ENCODE results near the gene ZNF624. TPM values are rescaled to one million over a fixed set of nuclear protein-coding genes. Genes with fewer than 3 reads are reported as not detected.

ZNF624 gene
- total and polyA plus RNA-seq, 4 donors: 0.26 to 2.4 (median 1.2) TPM

DNA sequence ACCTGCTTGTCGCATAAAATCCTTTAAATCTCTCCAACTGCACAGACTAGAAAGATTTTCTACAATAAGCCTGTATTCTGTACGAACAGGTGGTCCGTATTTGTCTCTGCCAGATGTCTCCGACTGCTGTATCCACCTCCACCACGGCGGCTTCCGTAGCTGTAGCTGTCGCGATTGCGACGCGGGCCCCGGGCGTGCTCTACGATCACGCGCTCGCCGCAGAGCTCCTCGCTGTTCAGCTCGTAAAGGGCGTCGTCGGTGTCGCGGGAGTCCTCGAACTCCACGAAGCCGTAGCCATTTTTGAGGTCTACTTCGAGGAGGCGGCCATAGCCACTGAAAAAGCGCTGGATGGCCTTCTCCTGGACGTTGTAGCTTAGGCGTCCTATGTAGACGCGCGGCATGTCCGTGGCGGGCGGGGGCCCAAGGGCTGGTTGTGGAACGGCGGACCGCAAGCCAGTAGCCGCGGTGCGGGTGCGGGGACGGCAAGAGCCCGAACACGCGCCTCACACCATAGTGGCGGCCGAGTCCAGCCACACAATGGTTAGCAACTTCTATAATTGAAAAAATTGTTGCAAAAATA lies 36.1 kb downstream of the ZNF624 start:
- Histone ChIP-seq H3K4me3 (ENCODE audit: low read depth in 1 of 3, low read length in 3 of 3) (peak overlapping the region in 2 of 3 donors; percentile 18 to 49), H3K9me3 (ENCODE audit: control insufficient read depth in 4 of 4, low read length in 3 of 4) (peaks cover 20 to 64% (median 32%) of the 10 kb centered on the region in 4 donors), H3K9ac (ENCODE audit: low read depth in 1 of 2, low read length in 2 of 2) (no peak overlapping the region), H3K36me3 (ENCODE audit: control insufficient read depth in 4 of 4, insufficient read depth in 3 of 4, low read depth in 1 of 4, low read length in 3 of 4) (no peaks in the 10 kb centered on the region), H3K4me1 (ENCODE audit: control insufficient read depth in 4 of 4, insufficient read depth in 4 of 4, low read length in 3 of 4) (no peaks in the 10 kb centered on the region), H3K27ac (ENCODE audit: low read depth in 1 of 2, low read length in 2 of 2) (no peak overlapping the region), H3K27me3 (ENCODE audit: control insufficient read depth in 4 of 4, insufficient read depth in 4 of 4, low read length in 3 of 4) (no peaks in the 10 kb centered on the region)
- DNase-seq (ENCODE audit: low spot score): no peak
- TF ChIP-seq, protein P1, sequence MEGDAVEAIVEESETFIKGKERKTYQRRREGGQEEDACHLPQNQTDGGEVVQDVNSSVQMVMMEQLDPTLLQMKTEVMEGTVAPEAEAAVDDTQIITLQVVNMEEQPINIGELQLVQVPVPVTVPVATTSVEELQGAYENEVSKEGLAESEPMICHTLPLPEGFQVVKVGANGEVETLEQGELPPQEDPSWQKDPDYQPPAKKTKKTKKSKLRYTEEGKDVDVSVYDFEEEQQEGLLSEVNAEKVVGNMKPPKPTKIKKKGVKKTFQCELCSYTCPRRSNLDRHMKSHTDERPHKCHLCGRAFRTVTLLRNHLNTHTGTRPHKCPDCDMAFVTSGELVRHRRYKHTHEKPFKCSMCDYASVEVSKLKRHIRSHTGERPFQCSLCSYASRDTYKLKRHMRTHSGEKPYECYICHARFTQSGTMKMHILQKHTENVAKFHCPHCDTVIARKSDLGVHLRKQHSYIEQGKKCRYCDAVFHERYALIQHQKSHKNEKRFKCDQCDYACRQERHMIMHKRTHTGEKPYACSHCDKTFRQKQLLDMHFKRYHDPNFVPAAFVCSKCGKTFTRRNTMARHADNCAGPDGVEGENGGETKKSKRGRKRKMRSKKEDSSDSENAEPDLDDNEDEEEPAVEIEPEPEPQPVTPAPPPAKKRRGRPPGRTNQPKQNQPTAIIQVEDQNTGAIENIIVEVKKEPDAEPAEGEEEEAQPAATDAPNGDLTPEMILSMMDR (IDR thresholded peaks at IDR 0.05; ENCODE audit: low read depth, low read length, missing input control): no peak
- TF ChIP-seq TAF1 (conservative IDR thresholded peaks at IDR 0.05) (no peak), FOXA2 (IDR thresholded peaks at IDR 0.05) (no peak), RAD21 (IDR thresholded peaks at IDR 0.05) (no peak), RXRA (IDR thresholded peaks at IDR 0.05) (no peak), YY1 (IDR thresholded peaks at IDR 0.05) (no peak), FOXA1 (IDR thresholded peaks at IDR 0.05) (no peak), GABPA (IDR thresholded peaks at IDR 0.05 in 1 of 2, conservative IDR thresholded peaks at IDR 0.05 in 1 of 2) (no peak)
- TF ChIP-seq, protein P2, sequence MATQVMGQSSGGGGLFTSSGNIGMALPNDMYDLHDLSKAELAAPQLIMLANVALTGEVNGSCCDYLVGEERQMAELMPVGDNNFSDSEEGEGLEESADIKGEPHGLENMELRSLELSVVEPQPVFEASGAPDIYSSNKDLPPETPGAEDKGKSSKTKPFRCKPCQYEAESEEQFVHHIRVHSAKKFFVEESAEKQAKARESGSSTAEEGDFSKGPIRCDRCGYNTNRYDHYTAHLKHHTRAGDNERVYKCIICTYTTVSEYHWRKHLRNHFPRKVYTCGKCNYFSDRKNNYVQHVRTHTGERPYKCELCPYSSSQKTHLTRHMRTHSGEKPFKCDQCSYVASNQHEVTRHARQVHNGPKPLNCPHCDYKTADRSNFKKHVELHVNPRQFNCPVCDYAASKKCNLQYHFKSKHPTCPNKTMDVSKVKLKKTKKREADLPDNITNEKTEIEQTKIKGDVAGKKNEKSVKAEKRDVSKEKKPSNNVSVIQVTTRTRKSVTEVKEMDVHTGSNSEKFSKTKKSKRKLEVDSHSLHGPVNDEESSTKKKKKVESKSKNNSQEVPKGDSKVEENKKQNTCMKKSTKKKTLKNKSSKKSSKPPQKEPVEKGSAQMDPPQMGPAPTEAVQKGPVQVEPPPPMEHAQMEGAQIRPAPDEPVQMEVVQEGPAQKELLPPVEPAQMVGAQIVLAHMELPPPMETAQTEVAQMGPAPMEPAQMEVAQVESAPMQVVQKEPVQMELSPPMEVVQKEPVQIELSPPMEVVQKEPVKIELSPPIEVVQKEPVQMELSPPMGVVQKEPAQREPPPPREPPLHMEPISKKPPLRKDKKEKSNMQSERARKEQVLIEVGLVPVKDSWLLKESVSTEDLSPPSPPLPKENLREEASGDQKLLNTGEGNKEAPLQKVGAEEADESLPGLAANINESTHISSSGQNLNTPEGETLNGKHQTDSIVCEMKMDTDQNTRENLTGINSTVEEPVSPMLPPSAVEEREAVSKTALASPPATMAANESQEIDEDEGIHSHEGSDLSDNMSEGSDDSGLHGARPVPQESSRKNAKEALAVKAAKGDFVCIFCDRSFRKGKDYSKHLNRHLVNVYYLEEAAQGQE (IDR thresholded peaks at IDR 0.05): no peak
- TF ChIP-seq, protein P3, sequence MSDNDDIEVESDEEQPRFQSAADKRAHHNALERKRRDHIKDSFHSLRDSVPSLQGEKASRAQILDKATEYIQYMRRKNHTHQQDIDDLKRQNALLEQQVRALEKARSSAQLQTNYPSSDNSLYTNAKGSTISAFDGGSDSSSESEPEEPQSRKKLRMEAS (IDR thresholded peaks at IDR 0.05): no peak
- TF ChIP-seq, protein P4, sequence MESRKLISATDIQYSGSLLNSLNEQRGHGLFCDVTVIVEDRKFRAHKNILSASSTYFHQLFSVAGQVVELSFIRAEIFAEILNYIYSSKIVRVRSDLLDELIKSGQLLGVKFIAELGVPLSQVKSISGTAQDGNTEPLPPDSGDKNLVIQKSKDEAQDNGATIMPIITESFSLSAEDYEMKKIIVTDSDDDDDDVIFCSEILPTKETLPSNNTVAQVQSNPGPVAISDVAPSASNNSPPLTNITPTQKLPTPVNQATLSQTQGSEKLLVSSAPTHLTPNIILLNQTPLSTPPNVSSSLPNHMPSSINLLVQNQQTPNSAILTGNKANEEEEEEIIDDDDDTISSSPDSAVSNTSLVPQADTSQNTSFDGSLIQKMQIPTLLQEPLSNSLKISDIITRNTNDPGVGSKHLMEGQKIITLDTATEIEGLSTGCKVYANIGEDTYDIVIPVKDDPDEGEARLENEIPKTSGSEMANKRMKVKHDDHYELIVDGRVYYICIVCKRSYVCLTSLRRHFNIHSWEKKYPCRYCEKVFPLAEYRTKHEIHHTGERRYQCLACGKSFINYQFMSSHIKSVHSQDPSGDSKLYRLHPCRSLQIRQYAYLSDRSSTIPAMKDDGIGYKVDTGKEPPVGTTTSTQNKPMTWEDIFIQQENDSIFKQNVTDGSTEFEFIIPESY (IDR thresholded peaks at IDR 0.05): no peak
- WGBS: 84% methylated on average over 53 of the region's 53 CpGs

DNA sequence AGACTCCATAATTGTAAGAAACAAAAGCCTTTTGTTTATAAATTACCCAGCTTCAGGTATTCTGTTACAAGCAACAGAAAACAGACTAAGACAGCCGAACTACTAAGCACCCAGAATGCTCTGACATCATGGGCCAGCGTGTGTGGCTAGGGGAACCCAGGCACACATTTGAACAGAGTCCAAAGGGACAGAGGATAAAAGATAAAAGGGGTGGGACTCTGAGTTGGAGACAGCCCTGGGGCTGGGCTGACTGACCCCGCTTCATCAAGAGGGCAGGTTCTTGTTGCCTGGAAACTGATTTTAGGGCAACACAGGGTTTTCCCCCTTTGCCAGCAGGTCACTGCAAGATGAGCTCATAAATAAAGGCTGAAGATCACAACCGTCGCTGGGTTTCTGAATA lies 54.1 kb downstream of the ZNF624 start:
- 49% methylated on average over 5 of the region's 5 CpGs for WGBS
- Histone ChIP-seq H3K4me3 (ENCODE audit: low read depth in 1 of 3, low read length in 3 of 3) (no peak overlapping the region), H3K27me3 (ENCODE audit: control insufficient read depth in 4 of 4, insufficient read depth in 4 of 4, low read length in 3 of 4) (no peaks in the 10 kb centered on the region), H3K36me3 (ENCODE audit: control insufficient read depth in 4 of 4, insufficient read depth in 3 of 4, low read depth in 1 of 4, low read length in 3 of 4) (no peaks in the 10 kb centered on the region), H3K4me1 (ENCODE audit: control insufficient read depth in 4 of 4, insufficient read depth in 4 of 4, low read length in 3 of 4) (no peaks in the 10 kb centered on the region), H3K27ac (ENCODE audit: low read depth in 1 of 2, low read length in 2 of 2) (no peak overlapping the region), H3K9me3 (ENCODE audit: control insufficient read depth in 4 of 4, low read length in 3 of 4) (peaks cover 2 to 24% (median 3%) of the 10 kb centered on the region in 4 donors), H3K9ac (ENCODE audit: low read depth in 1 of 2, low read length in 2 of 2) (no peak overlapping the region)
- no peak for DNase-seq (ENCODE audit: low spot score)
- TF ChIP-seq HNF4G (IDR thresholded peaks at IDR 0.05) (no peak), TAF1 (conservative IDR thresholded peaks at IDR 0.05) (no peak), RAD21 (IDR thresholded peaks at IDR 0.05) (no peak), EGR1 (IDR thresholded peaks at IDR 0.05; ENCODE audit: low read depth in 2 of 2) (no peak), FOXA2 (IDR thresholded peaks at IDR 0.05) (no peak), HNF4A (conservative IDR thresholded peaks at IDR 0.05) (peak in 1 of 2 donors; percentile 70), YY1 (IDR thresholded peaks at IDR 0.05) (no peak), NR2F2 (IDR thresholded peaks at IDR 0.05) (no peak), GABPA (IDR thresholded peaks at IDR 0.05 in 1 of 2, conservative IDR thresholded peaks at IDR 0.05 in 1 of 2) (no peak), JUND (IDR thresholded peaks at IDR 0.05) (no peak), SP1 (IDR thresholded peaks at IDR 0.05) (peak; percentile 30)
- TF ChIP-seq, protein P5, sequence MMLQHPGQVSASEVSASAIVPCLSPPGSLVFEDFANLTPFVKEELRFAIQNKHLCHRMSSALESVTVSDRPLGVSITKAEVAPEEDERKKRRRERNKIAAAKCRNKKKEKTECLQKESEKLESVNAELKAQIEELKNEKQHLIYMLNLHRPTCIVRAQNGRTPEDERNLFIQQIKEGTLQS (IDR thresholded peaks at IDR 0.05): no peak

Data from liver (tissue), 9 donors.